Measurements from ENCODE around the gene SPAG16. TPM values are rescaled to one million over a fixed set of nuclear protein-coding genes. Genes with fewer than 3 reads are reported as not detected.

The SPAG16 gene
- total RNA-seq, 3 donors from 2014 or later, result 25.3 to 42.0 (median 41.7) TPM

DNA sequence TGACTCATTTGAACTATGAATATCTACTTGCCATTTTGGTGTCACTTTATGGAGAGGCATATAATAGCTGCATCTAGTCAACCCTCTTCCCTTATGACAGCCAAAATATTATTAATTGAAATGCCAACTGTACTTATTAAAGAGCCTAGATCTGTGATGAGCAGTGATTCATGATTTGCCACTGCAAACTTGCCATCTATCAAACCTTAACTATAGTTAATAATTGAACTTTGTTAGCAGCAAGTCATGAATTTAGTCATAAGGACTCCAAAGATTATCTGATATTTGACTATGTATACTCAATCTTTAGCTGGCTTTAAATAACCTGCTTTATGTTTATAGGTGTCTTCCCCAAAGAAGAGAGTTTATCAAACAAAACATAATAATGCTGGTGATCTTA, 1010.2 kb downstream of the SPAG16 start:
- intact Hi-C loops (cut with DNase I; ENCODE audit: low total_unique reads), result no loop called here
- Histone ChIP-seq H3K4me3 (no peak overlapping the region), H3K36me3 (no peaks in the 10 kb centered on the region), H3K4me1 (no peaks in the 10 kb centered on the region), H3K27me3 (no peaks in the 10 kb centered on the region), H3K27ac (no peak overlapping the region), H3K9me3 (peaks cover 17 to 19% of the 10 kb centered on the region in 2 donors)
- TF ChIP-seq CTCF (IDR thresholded peaks at IDR 0.05) (no peak), POLR2AphosphoS5 (IDR thresholded peaks at IDR 0.05) (no peak), POLR2A (IDR thresholded peaks at IDR 0.05) (no peak)
- DNase-seq (ENCODE audit: low spot score in 2 of 2), result no peak

DNA sequence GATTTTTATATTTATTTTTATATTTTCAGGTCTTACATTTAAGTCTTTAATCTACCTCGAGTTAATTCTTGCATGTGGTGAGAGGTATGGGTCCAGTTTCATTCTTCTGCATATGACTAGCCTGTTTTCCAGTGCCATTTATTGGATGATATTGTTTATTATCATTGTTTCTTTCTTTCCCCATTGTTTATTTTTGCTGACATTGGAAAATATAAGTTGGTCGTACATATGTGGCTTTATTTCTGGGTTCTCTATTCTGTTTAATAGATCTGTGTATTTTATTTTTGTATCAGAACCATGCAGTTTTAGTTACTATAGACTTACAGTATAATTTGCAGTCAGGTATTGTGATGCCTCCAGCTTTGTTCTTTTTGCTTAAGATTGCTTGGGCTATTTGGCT, 1013.2 kb downstream of the SPAG16 start:
- Histone ChIP-seq H3K4me3 (no peak overlapping the region), H3K4me1 (no peaks in the 10 kb centered on the region), H3K9me3 (peaks cover 12 to 17% of the 10 kb centered on the region in 2 donors), H3K27ac (no peak overlapping the region), H3K36me3 (no peaks in the 10 kb centered on the region), H3K27me3 (no peaks in the 10 kb centered on the region)
- intact Hi-C loops (cut with DNase I; ENCODE audit: low total_unique reads), result no loop called here
- TF ChIP-seq POLR2A (IDR thresholded peaks at IDR 0.05) (no peak), POLR2AphosphoS5 (IDR thresholded peaks at IDR 0.05) (no peak), CTCF (IDR thresholded peaks at IDR 0.05) (no peak)
- DNase-seq (ENCODE audit: low spot score in 2 of 2), result no peak

DNA sequence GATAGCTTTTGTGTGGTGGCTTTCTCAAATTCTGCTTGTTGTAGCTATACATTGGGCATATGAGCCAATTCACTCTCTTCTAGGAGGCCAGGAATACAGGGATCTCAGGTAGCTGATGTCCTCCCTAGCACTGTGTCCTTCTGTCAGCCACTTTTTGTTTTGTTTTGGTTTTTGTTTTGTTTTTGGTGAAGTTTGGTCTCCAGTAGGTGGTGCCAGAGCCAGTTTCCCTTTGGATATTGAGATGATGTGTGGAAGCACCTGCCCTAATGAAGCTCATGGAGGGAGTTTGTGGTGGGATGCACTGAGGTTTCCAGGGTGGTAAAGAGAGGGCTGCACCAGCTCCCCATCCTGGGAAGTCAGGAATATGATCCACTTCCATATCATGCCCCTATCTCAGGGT, 1026.1 kb downstream of the SPAG16 start:
- Histone ChIP-seq H3K4me1 (no peaks in the 10 kb centered on the region), H3K4me3 (no peak overlapping the region), H3K27ac (no peak overlapping the region), H3K36me3 (no peaks in the 10 kb centered on the region), H3K9me3 (peaks cover 0 to 12% of the 10 kb centered on the region in 2 donors), H3K27me3 (no peaks in the 10 kb centered on the region)
- TF ChIP-seq POLR2A (IDR thresholded peaks at IDR 0.05) (no peak), CTCF (IDR thresholded peaks at IDR 0.05) (no peak), POLR2AphosphoS5 (IDR thresholded peaks at IDR 0.05) (no peak)
- DNase-seq (ENCODE audit: low spot score in 2 of 2), result no peak
- intact Hi-C loops (cut with DNase I; ENCODE audit: low total_unique reads), result no loop called here

DNA sequence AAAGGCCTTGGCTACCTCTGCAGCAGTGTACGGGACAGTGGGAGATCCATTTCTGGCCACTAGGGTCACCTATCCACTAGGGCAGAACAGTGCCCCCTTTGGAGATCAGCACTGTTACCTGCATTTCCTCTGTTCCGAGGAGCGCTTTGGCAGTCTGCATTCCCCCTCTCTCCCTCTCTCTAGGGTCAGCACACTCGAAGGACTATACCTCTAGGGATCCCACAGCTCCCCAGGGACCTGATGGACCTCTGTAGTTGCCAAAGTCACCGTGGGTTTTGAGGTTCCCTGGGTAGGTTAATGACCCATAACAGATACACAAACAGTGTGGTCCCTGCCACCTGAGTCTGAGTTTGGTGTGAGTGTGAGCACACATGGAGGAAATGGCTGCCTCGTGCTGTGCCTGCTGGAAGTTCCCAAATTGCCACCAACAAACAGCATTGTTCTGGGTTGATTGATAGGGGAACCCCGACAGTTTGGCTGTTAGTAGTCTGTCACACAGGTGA, 1026.8 kb downstream of the SPAG16 start:
- no peaks in the 10 kb centered on the region for H3K27me3 ChIP-seq
- H3K9me3 ChIP-seq, result peaks cover 0 to 5% of the 10 kb centered on the region in 2 donors
- H3K4me1 ChIP-seq, result no peaks in the 10 kb centered on the region
- H3K27ac ChIP-seq, result no peak overlapping the region
- intact Hi-C loops (cut with DNase I; ENCODE audit: low total_unique reads), result no loop called here
- no peak for DNase-seq (ENCODE audit: low spot score in 2 of 2)
- no peak overlapping the region for H3K4me3 ChIP-seq
- no peaks in the 10 kb centered on the region for H3K36me3 ChIP-seq
- TF ChIP-seq CTCF (IDR thresholded peaks at IDR 0.05), result no peak

DNA sequence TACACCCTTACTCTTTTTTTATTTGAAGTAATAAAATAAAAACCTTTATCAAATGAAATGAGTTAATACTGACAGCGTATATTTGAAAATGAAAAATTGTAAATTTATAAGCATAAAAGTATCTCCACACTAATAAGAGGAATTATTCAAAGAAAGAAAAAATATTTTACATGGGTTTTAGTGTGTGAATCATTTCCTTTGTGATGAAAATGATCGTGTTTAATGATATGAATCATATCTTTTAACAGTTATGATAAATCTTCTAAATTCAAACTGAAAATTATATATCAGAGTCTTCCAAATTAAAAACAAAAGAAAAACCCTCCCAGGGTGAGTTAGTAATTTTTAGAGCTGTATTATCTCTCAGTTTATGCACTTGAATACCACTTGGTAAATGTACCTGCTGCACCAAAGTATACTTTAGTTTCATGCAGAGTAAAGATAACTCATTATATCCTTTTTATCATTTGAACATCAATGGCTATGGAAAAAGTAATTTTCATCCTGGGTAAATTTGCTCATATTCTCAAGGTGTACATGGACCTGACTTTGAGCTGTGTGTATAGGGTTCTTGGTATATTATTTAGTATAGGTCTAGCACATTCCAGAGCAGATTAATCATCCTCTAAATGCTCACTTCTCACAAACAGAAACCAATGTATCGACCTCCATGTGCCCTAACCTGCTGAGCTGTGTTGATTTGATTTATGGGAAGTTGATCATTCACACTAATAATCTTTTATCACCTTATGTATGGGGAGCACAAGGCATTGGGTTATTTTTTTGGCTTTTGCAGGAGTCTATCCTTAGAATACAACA, 1027.9 kb downstream of the SPAG16 start:
- no peaks in the 10 kb centered on the region for H3K9me3 ChIP-seq
- H3K27ac ChIP-seq, result no peak overlapping the region
- no peaks in the 10 kb centered on the region for H3K36me3 ChIP-seq
- H3K27me3 ChIP-seq, result no peaks in the 10 kb centered on the region
- no peak for TF ChIP-seq POLR2AphosphoS5 (IDR thresholded peaks at IDR 0.05)
- TF ChIP-seq CTCF (IDR thresholded peaks at IDR 0.05), result no peak
- TF ChIP-seq POLR2A (IDR thresholded peaks at IDR 0.05), result no peak
- H3K4me1 ChIP-seq, result no peaks in the 10 kb centered on the region
- intact Hi-C loops (cut with DNase I; ENCODE audit: low total_unique reads), result no loop called here
- H3K4me3 ChIP-seq, result no peak overlapping the region
- no peak for DNase-seq (ENCODE audit: low spot score in 2 of 2)

All from breast epithelium (tissue), 4 donors.